Measurements from ENCODE around the gene SPIRE2. TPM values are rescaled to one million over a fixed set of nuclear protein-coding genes. Genes with fewer than 3 reads are reported as not detected.
"Not testable (repeated sequence)": the region's sequence is repeated elsewhere in the genome, so short reads cannot be mapped to it uniquely, and the experiment has no call there.

SPIRE2 gene
- total and polyA plus RNA-seq, 2 experiments from 2014 or later, result 18.4 to 21.7 TPM

DNA sequence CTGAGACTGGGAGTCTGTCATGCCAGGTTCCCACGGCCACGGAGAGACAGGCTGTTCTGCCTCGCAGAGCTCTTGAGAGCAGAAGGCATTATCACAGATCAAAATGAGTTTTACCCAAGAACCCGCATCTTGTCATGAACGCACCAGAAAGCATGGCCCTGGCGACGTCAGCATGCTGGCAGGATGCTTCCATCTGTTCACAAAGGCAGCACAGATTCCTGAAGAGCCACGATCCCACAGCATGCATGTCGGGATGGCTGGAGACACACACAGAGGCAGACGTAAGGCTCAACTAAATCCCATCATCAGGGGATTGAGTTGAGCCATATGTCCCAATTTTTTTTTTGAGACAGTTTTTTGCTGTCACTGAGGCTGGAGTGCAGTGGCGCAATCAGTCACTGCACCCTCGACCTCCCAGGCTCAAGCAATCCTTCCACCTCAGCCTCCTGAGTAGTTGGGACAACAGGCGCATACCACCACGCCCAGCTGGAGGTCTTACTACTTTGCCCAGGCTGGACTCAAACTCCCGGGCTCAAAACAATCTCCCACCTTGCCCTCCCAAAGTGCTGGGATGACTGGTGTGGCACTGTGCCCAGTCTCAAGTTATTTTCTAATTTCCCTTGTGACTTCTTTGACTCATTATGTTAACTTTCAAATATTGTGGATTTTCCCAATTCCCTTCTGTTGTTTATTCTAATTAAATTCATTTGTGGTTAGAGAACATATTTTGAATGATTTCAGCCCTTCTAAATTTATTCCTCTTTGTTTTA lies 23.0 kb upstream of the SPIRE2 start:
- Histone ChIP-seq H3K9me3 (ENCODE audit: low read depth) (no peaks in the 10 kb centered on the region), H3K4me1 (ENCODE audit: insufficient read depth) (no peaks in the 10 kb centered on the region), H3K79me2 (no peaks in the 10 kb centered on the region), H3K27me3 (no peaks in the 10 kb centered on the region), H3K4me2 (no peak overlapping the region), H3K9me2 (replicated peaks; ENCODE audit: insufficient read depth) (no peaks in the 10 kb centered on the region), H4K20me1 (ENCODE audit: insufficient read depth, poor library complexity, severe bottlenecking) (no peaks in the 10 kb centered on the region), H3K36me3 (replicated peaks; ENCODE audit: insufficient read depth, low read depth) (no peaks in the 10 kb centered on the region), H2AFZ (no peak overlapping the region), H3K4me3 (no peak overlapping the region), H3K27ac (no peak overlapping the region)
- no peak for DNase-seq (ENCODE audit: low spot score)
- WGBS (ENCODE audit: low lambda C conversion rate, missing lambda C conversion rate), result 95% methylated on average over 15 of the region's 15 CpGs
- TF ChIP-seq, protein P1, sequence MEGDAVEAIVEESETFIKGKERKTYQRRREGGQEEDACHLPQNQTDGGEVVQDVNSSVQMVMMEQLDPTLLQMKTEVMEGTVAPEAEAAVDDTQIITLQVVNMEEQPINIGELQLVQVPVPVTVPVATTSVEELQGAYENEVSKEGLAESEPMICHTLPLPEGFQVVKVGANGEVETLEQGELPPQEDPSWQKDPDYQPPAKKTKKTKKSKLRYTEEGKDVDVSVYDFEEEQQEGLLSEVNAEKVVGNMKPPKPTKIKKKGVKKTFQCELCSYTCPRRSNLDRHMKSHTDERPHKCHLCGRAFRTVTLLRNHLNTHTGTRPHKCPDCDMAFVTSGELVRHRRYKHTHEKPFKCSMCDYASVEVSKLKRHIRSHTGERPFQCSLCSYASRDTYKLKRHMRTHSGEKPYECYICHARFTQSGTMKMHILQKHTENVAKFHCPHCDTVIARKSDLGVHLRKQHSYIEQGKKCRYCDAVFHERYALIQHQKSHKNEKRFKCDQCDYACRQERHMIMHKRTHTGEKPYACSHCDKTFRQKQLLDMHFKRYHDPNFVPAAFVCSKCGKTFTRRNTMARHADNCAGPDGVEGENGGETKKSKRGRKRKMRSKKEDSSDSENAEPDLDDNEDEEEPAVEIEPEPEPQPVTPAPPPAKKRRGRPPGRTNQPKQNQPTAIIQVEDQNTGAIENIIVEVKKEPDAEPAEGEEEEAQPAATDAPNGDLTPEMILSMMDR (IDR thresholded peaks at IDR 0.05; ENCODE audit: poor library complexity), result no peak
- TF ChIP-seq EZH2 (IDR thresholded peaks at IDR 0.05; ENCODE audit: borderline replicate concordance), result no peak
- no peak for TF ChIP-seq EZH2phosphoT487 (IDR thresholded peaks at IDR 0.05; ENCODE audit: low read depth, severe bottlenecking, unreplicated experiment)

DNA sequence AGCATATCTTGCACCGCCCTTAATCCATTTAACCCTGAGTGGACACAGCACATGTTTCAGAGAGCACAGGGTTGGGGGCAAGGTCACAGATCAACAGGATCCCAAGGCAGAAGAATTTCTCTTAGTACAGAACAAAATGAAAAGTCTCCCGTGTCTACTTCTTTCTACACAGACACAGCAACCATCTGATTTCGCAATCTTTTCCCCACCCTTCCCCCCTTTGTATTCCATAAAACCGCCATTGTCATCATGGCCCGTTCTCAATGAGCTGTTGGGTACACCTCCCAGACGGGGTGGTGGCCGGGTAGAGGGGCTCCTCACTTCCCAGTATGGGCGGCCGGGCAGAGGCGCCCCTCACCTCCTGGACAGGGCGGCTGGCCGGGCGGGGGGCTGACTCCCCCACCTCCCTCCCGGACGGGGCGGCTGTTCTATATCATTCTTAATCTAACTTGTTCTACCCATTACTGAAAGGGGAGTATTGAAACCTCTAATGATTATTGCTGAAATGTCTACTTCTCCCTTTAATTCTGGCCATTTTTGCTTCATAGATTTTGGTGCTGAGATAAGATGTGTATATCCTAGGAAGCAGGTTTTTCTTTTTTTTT lies 21.6 kb upstream of the SPIRE2 start:
- H3K9me3 ChIP-seq (ENCODE audit: low read depth); H3K27me3 ChIP-seq; H3K4me2 ChIP-seq; H3K36me3 ChIP-seq (replicated peaks; ENCODE audit: insufficient read depth, low read depth); H4K20me1 ChIP-seq (ENCODE audit: insufficient read depth, poor library complexity, severe bottlenecking); H3K79me2 ChIP-seq; H2AFZ ChIP-seq; H3K4me3 ChIP-seq; H3K9me2 ChIP-seq (replicated peaks; ENCODE audit: insufficient read depth); H3K4me1 ChIP-seq (ENCODE audit: insufficient read depth); DNase-seq (ENCODE audit: low spot score); H3K27ac ChIP-seq: not testable (repeated sequence)
- 86% methylated on average over 16 of the region's 16 CpGs for whole genome bisulfite sequencing (ENCODE audit: low lambda C conversion rate, missing lambda C conversion rate)

DNA sequence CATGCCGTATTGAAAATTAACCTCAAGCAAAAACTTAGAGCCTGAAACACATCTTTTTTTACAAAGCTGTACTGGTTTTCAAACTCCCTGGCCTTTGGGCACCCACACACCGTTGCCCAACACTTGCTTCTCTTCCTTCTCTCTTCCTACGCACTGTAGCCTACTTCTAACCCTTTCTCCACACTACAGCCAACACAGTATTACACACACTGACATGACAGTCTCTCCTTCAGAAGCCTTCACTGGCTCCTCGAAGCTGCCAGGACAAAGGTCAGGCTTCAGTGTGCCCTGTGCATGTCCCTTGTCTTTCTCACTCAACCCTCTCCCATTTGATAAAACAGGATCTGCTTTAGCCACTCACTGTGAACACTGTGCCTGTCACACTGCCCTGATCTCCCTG lies 19.8 kb upstream of the SPIRE2 start:
- Histone ChIP-seq H3K27ac (no peak overlapping the region), H3K9me3 (ENCODE audit: low read depth) (no peaks in the 10 kb centered on the region), H3K4me3 (no peak overlapping the region), H3K9me2 (replicated peaks; ENCODE audit: insufficient read depth) (no peaks in the 10 kb centered on the region), H4K20me1 (ENCODE audit: insufficient read depth, poor library complexity, severe bottlenecking) (no peaks in the 10 kb centered on the region), H3K27me3 (no peaks in the 10 kb centered on the region), H3K4me2 (no peak overlapping the region), H3K79me2 (no peaks in the 10 kb centered on the region), H3K36me3 (replicated peaks; ENCODE audit: insufficient read depth, low read depth) (no peaks in the 10 kb centered on the region), H2AFZ (no peak overlapping the region), H3K4me1 (ENCODE audit: insufficient read depth) (no peaks in the 10 kb centered on the region)
- 84% methylated on average over 4 of the region's 4 CpGs for WGBS (ENCODE audit: low lambda C conversion rate, missing lambda C conversion rate)
- TF ChIP-seq EZH2 (IDR thresholded peaks at IDR 0.05; ENCODE audit: borderline replicate concordance) (no peak), EZH2phosphoT487 (IDR thresholded peaks at IDR 0.05; ENCODE audit: low read depth, severe bottlenecking, unreplicated experiment) (no peak)
- TF ChIP-seq, protein P1 (IDR thresholded peaks at IDR 0.05; ENCODE audit: poor library complexity), result no peak
- no peak for DNase-seq (ENCODE audit: low spot score)

DNA sequence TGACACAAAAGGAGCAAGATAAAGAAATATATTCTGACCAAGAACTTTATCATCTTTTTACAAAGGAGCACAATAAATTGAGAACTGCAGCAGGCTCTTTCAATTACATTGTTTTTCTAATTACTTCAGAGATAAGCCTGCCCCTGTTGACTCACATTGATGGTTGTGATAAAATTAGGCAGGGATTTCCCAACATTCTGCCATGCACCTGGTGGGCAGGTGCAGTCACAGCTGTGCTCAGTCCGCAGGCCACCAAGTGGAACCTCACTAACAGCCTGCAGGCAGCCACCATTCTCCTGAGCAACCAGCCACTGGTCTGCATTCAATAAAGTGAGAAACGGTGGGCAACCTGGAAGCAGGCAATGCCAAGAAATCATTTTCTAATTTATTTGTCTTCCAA lies 17.0 kb upstream of the SPIRE2 start:
- Histone ChIP-seq H3K27me3 (no peaks in the 10 kb centered on the region), H3K4me2 (no peak overlapping the region), H3K27ac (no peak overlapping the region), H2AFZ (no peak overlapping the region), H3K4me3 (no peak overlapping the region), H3K79me2 (peaks cover 13% of the 10 kb centered on the region), H3K36me3 (replicated peaks; ENCODE audit: insufficient read depth, low read depth) (no peaks in the 10 kb centered on the region), H3K9me3 (ENCODE audit: low read depth) (no peaks in the 10 kb centered on the region), H4K20me1 (ENCODE audit: insufficient read depth, poor library complexity, severe bottlenecking) (no peaks in the 10 kb centered on the region), H3K9me2 (replicated peaks; ENCODE audit: insufficient read depth) (no peaks in the 10 kb centered on the region), H3K4me1 (ENCODE audit: insufficient read depth) (no peaks in the 10 kb centered on the region)
- DNase-seq (ENCODE audit: low spot score), result no peak
- 69% methylated on average over 2 of the region's 2 CpGs for WGBS (ENCODE audit: low lambda C conversion rate, missing lambda C conversion rate)
- TF ChIP-seq EZH2 (IDR thresholded peaks at IDR 0.05; ENCODE audit: borderline replicate concordance), result no peak
- TF ChIP-seq, protein P1 (IDR thresholded peaks at IDR 0.05; ENCODE audit: poor library complexity), result no peak
- no peak for TF ChIP-seq EZH2phosphoT487 (IDR thresholded peaks at IDR 0.05; ENCODE audit: low read depth, severe bottlenecking, unreplicated experiment)

All from hepatocyte (in vitro differentiated cells).